HG02610 (cell line): ENCODE results near the gene COL6A2.
"Not testable (repeated sequence)": the region's sequence is repeated elsewhere in the genome, so short reads cannot be mapped to it uniquely, and the experiment has no call there.

ENCODE experiments used
- ATAC-seq: cut with Tn5 transposase; IDR thresholded peaks from one replicate; pipeline ENCODE4 v1.9.1; 2021; ENCODE audit warnings: mild to moderate bottlenecking, moderate library complexity; ENCODE audit not compliant: unreplicated experiment

Gene COL6A2

DNA sequence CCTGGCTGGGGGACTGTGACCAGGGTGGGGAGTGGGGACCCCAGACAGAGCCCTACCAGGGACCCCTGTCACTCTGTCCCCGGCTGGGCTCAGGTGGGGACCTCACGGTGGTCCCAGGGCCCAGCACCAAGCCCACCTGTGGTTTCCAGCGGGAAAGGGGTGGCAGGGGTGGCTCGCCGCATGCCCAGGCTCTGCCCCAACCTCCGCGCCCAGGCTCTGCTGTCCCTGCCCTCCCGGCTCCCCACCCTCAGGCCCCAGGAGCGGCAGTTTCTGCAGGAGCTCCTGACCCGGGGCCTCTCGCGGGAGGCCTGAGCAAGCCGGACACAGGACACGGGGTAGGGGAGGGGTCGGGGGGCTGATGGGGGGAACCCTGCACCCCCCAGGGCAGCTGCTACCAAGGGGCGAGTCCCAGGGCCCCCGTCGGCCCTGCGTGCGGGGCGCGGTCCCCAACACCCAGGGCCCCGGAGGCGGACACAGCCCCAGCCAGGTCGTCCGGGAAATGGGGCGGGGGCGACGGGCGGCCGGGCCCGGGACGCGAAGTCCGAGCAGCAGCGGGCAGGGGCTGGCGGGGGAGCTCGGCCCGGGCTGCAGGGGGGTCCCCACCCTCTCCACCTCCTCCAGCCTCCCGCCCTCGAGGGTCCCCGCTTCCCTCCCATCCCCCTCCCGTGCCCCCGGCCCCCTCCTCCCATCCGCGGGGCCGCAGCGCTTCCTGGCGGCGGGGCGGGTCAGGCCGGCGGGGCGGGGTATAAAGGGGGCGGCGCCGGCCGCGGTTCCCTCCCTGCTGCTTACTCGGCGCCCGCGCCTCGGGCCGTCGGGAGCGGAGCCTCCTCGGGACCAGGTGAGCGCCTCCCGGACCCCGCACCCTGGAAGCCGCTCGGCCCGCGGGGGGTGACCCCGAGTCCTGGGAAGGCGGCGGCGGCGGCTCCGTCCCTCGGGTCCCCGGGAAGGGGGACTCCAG is at the start of gene COL6A2:
TSS of gene COL6A2 (plus strand) at position 777 of the 958 bp plus-strand sequence.
- no peak for ATAC-seq

GRCh38 chr21:46048926-46049889 is 48.7 kb upstream of the COL6A2 start:
- no peak for ATAC-seq

GRCh38 chr21:46049890-46050667 is 47.8 kb upstream of the COL6A2 start:
- ATAC-seq = no peak

DNA sequence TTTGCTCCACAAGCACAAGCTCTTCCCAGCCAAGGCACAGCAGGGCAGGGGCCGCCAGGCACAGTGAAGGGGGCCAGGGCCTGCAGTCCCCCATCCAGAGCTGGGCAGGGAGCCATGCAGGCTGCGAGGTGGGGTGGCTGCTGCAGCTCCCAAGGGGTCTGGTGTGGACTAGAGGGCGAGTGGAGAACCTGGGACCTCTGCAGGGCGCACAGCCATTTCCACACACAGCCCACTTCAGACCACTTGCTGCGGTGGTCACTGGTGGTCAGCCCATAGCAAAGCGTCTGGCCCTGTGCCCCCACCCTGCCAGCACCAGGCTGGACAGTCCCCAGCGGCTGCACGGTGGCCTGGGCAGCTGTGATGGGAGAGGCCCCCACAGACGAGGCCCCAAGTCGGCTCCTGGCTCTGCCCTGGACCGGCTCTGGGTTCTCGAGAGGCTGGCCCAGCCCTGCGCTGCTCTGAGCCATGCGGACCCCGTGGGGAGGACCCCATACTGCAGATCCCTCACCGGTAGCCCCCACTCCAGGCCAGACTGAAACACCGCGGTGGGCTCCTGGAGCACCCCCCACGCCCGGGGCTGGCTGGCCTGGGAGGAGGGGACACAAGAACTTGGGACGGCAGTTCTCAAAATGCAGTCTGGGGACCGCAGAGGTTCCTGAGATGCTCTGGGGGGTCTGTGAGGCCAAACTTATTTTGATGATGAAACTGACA is 47.1 kb upstream of the COL6A2 start:
- ATAC-seq = no peak

GRCh38 chr21:46051379-46051770 is 46.5 kb upstream of the COL6A2 start:
- no peak for ATAC-seq

DNA sequence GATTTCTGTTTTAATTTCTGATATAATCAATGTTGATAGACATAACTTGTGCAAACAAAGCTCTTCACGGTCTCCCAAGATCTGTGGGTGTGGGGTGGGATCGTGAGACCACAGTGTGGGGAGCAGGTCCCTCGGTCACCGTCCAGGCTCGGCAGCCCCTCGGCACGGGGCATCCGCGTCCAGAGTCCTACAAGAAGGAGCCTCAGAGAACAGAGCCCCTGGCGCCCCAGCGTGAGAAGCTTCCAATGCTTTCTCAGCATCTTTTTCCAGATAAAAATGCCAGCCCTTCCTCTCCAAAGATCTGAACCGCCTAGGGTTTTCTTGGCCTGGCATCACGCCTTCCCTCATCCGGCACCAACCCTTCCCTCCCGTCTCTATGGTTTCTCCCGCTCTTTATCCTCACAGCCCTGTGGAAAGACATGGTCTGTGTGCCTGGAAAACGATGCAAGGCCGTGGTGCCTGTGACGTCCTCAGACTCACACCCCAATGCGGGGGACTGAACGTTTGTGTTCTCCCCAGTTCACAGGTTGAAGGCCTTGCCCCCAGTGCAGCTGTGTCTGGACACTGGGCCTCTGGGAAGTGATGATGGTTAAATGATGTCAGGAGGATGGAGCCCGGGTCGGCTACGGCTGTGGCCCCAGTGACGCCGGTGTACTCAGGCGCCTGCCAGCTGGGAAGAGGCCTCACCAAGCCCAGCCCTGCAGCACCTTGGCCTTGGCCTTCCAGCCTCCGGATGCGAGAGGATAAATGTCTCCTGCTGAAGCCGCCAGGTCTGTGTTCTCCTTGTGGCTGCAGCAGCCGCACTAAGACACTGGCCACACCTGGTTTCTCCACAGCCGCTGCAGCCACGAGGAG is 45.9 kb upstream of the COL6A2 start:
- ATAC-seq = no peak

DNA sequence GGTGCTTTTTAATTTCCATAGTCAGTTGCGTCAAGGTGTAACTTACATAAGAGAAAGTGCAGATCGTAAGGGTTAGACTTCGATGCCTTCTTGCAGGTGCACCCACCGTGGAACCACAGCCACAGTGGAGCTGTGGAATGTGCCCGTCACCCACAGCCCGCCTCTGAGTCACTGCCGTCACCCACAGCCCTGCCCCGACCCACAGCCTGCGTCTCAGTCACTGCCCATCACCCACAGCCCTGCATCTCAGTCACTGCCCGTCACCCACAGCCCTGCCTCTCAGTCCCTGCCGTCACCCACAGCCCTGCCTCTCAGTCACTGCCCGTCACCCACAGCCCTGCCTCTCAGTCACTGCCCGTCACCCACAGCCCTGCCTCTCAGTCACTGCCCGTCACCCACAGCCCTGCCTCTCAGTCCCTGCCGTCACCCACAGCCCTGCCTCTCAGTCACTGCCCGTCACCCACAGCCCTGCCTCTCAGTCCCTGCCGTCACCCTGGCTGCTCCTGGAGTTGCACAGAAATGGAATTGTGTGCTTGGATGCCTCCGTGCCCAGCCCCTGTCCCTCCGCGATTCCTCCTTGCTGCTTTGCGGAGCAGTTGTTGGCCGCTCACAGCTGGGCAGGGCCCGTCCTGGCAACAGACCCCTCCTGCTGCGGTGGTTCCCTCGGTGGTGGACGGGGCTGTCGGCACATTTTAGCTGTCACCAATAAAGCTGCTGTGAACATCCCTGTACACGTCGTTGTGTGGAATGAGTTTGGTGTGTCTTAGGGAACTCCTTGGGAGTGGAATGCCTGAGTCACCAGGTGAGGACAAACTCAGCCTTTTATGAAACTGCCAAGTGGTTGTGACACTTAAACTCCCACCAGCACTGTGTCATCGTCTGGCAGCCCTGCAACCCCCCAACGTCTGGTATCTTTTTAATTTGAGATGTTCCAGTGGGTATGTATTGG is 44.9 kb upstream of the COL6A2 start:
- ATAC-seq = no peak

DNA sequence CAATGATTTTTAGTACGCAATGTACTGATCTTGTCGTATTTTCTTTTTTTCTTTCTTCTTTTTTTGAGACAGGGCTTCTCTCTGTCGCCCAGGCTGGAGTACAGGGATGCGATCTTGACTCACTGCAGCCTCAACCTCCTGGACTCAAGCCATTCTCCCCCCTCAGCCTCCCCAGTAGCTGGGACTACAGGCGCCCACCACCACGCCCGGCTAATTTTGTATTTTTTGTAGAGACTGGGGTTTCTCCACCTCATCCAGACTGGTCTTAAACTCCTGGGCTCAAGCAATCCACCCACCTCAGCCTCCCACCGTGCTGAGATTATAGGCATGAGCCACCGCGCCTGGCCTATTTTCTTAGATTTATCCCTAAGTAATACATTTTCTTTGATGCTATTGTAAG is 43.9 kb upstream of the COL6A2 start:
- ATAC-seq = no peak

GRCh38 chr21:46054451-46054881 is 43.4 kb upstream of the COL6A2 start:
- ATAC-seq = no peak

DNA sequence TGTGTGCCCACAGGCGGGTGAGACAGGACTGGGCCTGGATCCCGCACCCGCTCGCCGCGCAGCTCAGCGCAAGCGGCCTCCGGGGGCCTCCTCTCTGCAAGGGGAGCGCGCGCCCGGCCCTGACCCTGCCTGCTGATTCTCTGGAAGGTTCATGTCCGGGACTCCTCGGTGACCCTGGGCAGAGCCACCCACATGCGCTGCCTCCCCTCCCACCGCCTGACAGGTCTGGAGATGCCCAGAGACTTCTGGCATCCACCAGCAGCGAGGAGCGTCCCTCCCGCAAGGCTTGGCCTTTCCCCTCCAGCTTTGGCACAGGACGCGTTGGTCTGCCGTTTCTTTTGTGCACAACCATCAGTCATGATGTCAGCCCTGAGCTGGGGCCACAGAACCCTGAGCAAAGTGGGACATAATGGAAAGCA is 42.0 kb upstream of the COL6A2 start:
- no peak for ATAC-seq

DNA sequence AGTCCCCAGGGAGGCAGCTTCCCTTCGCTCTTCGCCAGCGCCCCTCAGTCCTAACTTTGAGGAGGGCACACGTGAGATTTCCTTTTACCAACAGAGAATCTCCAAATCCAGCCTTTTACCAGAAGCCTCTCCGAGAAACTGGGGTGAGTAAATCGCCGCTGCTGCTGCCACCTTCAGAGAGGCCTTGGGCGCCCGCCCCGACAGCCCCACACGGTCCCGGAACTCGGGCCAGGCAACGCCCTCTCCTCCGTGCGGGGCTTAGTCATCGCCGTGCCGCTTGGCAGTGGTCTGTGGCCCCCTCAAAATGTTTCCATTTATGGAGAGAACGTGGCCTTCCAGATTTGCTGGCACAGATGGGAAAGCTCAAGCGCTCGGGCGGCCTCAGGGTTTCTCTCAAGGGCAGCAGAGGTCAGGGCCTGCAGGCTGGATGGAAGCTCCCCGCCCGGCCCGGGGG is 41.4 kb upstream of the COL6A2 start:
- ATAC-seq = no peak

- ATAC-seq = no peak
Observed at GRCh38 chr21:46057111-46057709, 40.7 kb upstream of the COL6A2 start.

DNA sequence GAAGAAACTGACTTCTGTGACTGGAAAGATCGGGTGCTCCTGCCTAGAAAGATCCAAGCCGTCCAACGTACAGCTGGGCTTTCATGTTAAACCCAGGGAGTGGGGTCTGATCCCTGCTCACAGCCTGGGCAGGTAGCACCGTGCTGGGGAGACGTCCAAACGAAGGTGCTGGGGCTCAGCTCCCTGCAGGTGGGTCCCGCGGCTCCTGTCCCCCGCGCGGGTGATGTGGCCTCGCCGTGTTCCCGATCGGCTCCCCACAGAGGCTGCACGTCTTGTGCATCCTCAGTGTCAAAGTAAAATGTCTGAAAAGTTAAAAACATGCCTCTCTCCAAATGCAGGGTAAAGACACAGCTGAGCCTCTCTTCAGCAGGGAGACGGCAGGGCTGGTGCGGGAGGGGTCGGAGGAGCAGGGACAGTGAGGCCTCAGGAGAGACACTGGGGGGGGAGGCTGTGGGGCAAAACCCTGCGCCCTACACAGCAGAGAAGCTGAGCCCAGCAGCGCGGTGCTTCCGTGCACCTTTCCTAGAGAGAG is 40.1 kb upstream of the COL6A2 start:
- ATAC-seq = no peak

DNA sequence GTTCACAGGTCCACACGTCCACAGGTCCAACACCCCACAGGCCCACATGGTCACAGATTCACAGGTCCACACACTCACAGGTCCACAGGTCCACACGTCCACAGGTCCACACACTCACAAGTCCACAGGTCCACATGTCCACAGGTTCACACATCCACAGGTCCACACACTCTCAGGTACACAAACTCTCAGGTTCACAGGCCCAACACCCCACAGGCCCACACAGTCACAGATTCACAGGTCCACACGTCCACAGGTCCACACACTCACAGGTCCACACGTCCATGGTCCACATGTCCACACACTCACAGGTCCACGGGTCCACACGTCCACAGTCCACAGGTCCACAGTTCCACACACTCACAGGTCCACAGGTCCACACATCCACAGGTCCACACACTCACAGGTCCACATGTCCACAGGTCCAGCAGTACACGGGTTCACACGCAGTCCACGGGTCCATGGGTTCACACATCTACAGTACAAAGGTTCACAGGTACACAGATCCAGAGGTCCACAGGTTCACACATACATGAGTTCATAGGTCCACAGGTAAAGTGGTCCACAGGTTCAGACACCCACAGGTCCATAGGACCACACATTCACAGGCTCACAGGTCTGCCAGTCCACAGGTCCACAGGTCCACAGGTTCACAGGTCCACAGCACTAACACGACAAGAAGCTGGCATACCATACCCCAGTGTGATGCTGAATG is 39.3 kb upstream of the COL6A2 start:
- ATAC-seq = no peak

GRCh38 chr21:46059195-46059594 is 38.7 kb upstream of the COL6A2 start:
- ATAC-seq = no peak

DNA sequence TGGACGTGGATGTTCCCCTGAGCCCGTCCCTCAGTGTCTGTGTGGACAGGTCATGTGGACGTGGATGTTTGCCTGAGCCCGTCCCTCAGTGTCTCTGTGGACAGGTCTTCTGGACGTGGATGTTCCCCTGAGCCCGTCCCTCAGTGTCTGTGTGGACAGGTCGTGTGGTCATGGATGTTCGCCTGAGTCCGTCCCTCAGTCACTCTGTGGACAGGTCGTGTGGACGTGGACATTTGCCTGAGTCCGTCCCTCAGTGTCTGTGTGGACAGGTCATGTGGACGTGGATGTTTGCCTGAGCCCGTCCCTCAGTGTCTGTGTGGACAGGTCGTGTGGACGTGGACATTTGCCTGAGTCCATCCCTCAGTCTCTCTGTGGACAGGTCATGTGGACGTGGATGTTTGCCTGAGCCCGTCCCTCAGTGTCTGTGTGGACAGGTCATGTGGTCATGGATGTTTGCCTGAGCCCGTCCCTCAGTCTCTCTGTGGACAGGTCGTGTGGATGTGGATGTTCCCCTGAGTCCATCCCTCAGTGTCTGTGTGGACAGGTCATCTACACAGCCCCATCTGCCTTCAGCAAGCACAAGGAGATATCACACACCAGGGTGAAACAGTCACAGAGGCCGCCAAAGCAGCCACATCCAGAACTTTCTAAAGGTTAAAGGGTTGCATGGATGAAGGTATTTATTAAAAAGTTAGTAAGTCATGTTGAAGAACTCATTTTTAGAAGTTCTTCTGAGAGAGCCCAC is 38.0 kb upstream of the COL6A2 start:
- ATAC-seq = not testable (repeated sequence)
